ENCODE results near the gene TMPRSS2. TPM values are rescaled to one million over a fixed set of nuclear protein-coding genes. Genes with fewer than 3 reads are reported as not detected.

TMPRSS2 gene
- total RNA-seq: not detected in 2 replicates

DNA sequence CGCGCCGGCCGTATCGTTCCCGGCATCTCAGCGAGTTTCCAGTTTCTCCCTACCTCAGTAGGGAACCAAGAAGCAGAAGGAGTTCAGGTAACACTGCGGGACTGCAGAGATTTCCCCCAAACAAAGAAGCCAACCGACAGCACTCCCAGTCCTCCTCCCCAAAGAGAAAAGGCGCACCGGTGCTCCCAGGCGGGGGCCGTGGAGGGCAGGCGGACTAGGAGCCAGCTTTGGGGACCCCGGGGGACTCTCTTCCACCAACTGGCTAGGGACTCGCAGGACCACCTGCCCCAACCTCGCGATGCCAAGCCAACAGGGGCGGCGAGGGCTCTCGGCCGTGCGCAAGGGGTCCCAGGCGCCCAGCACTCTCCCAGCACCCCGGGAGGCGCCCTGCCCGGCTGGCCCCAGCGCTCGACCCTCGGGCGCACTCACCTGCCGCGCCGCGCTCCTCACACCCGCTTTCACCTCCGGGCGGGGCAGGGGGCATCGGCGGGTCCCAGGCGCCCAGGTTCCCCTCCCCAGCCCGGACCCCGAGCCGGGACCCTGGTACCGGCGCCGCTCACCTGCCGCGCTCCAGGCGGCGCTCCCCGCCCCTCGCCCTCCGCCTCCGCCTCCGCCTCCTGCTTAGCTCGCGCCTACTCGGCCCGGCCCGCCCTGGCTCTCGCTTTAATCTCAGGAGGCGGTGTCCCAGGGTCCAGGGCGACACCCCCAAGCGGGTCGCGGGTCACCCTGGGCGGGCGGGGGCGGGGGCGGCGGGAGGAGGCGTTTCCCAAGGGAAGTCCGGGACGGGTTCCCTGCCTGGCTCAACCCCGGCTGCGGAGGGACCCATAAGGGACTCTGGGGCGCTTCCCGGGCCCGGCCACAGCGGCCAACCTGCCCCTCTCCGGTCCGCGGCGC lies at the start of gene TMPRSS2:
Gene TMPRSS2 (minus strand): TSS at position 638 of the 894 bp plus-strand sequence. CDS start 10,025 bp downstream, outside the sequence.

DNA sequence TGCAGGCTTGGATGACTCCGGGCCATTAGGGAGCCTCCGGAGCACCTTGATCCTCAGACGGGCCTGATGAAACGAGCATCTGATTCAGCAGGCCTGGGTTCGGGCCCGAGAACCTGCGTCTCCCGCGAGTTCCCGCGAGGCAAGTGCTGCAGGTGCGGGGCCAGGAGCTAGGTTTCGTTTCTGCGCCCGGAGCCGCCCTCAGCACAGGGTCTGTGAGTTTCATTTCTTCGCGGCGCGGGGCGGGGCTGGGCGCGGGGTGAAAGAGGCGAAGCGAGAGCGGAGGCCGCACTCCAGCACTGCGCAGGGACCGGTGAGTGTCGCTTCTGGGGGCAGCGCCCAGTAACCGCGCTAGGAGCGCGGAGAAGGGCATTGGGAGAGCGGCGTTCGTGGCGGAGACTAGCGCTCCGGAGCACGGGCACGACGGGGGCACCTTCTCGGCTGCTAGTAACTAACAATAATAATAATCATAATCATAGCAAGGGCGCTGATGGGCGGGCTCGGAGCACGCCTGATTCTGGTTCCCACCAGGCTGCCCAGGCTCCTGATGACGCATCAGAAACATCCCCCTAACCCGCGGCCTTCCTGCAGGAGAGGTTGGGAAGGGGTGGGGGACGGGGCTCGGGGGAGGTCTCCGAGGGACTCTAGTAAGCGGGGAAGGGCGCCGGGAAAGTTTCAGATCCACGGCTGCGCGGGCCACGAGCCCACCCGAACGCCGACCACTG lies 81.8 kb downstream of the TMPRSS2 start, which contains the start of gene MX1:
Gene MX1 (plus strand): TSS at position 286 of the 722 bp plus-strand sequence. CDS start 5,832 bp downstream, outside the sequence.

Small RNA genes lying within 50 kb of the gene (small RNA-seq; reads per million reads assigned to genes)
- gene RF00421: not detected

Other genes with a start within 250 kb of the TMPRSS2 start
- not detected in 2 replicates for gene FAM3B, start 191.4 kb downstream of the TMPRSS2 start, total RNA-seq
- gene MX2, start 146.1 kb downstream of the TMPRSS2 start, total RNA-seq: 0.52 and 0.76 TPM in 2 replicates
- gene MX1, start 81.9 kb downstream of the TMPRSS2 start, total RNA-seq: 7.3 and 35.1 TPM in 2 replicates

Measured in articular chondrocyte of knee joint (primary cell).